K562 (cell line): ENCODE results near the gene ZG16B. TPM values are rescaled to one million over a fixed set of nuclear protein-coding genes. Genes with fewer than 3 reads are reported as not detected.

Experiments used
- BCLAF1 ChIP-seq, 2 experiments: fragments of 450-650 bp in 1 of 2; IDR thresholded peaks; 2 replicates each; pipeline ENCODE4 v1.6.1; 2011 to 2017; ENCODE audit warnings: low read depth in 2 of 2, antibody characterized with exemption in 1 of 2, borderline replicate concordance in 1 of 2, low read length in 1 of 2, mild to moderate bottlenecking in 1 of 2, mixed read lengths in 1 of 2; ENCODE audit not compliant: control insufficient read depth in 1 of 2
- CTCF ChIP-seq, 3 experiments: IDR thresholded peaks in 2 of 3; conservative IDR thresholded peaks in 1 of 3; 2 replicates each; pipeline ENCODE4 v1.5.1; 2011 to 2012; ENCODE audit warnings: low read length in 3 of 3, mild to moderate bottlenecking in 3 of 3, control low read depth in 2 of 3, improper control_type of control experiment in 1 of 3, inconsistent platforms in 1 of 3, low read depth in 1 of 3, mixed read lengths in 1 of 3, moderate library complexity in 1 of 3; ENCODE audit not compliant: insufficient read depth in 2 of 3
- DEAF1 ChIP-seq: fragments of 450-650 bp; formaldehyde crosslinking; IDR thresholded peaks from 2 replicates; pipeline ENCODE4 v1.4.0; 2020; ENCODE audit warnings: mild to moderate bottlenecking, moderate library complexity
- DPF2 ChIP-seq: fragments of 450-650 bp; IDR thresholded peaks from 2 replicates; pipeline ENCODE4 v1.6.1; 2016
- EGR1 ChIP-seq: fragments of 450-650 bp; conservative IDR thresholded peaks from 2 replicates; pipeline ENCODE4 v1.6.1; 2017; ENCODE audit warnings: mild to moderate bottlenecking
- FIP1L1 ChIP-seq: fragments of 200-400 bp; formaldehyde crosslinking; IDR thresholded peaks from 2 replicates; pipeline ENCODE4 v1.6.1; 2018; ENCODE audit warnings: mild to moderate bottlenecking, low read depth, low read length; ENCODE audit not compliant: poor library complexity, severe bottlenecking
- HES1 ChIP-seq: fragments of 450-650 bp; IDR thresholded peaks from 2 replicates; pipeline ENCODE4 v1.6.1; 2016; ENCODE audit warnings: low read depth, mild to moderate bottlenecking, moderate library complexity
- HNRNPH1 ChIP-seq: fragments of 200-400 bp; formaldehyde crosslinking; optimal IDR thresholded peaks from 2 replicates; pipeline ENCODE3; 2017; ENCODE audit warnings: low read depth, mild to moderate bottlenecking, low read length, moderate library complexity
- SIN3A ChIP-seq, 2 experiments: fragments of 150-350 bp in 1 of 2; IDR thresholded peaks; 2 replicates each; pipeline ENCODE4 v1.6.1; 2011 to 2016; ENCODE audit warnings: borderline replicate concordance in 2 of 2, low read depth in 2 of 2, low read length in 2 of 2, mild to moderate bottlenecking in 2 of 2, moderate library complexity in 2 of 2; ENCODE audit not compliant: control insufficient read depth in 1 of 2
- SREBF1 ChIP-seq: fragments of 150-350 bp; IDR thresholded peaks from 2 replicates; pipeline ENCODE4 v1.6.1; 2014; ENCODE audit warnings: antibody characterized with exemption, low read depth, low read length, borderline replicate concordance
- XRCC3 ChIP-seq: fragments of 450-650 bp; IDR thresholded peaks from 2 replicates; pipeline ENCODE4 v1.6.1; 2017; ENCODE audit warnings: mild to moderate bottlenecking, moderate library complexity
- ZC3H8 ChIP-seq: fragments of 450-650 bp; IDR thresholded peaks from 2 replicates; pipeline ENCODE4 v1.6.1; 2017
- ZNF197 ChIP-seq: fragments of 200-800 bp; sonication (Bioruptor generic); IDR thresholded peaks from 2 replicates; pipeline ENCODE4 v1.6.1; 2016; ENCODE audit warnings: low read depth, missing genetic modification characterization, missing compliant biosample characterization
- ZNF398 ChIP-seq: fragments of 250-450 bp; sonication (Bioruptor Pico); IDR thresholded peaks from 2 replicates; pipeline ENCODE4 v1.8.0; 2021; ENCODE audit warnings: moderate library complexity, mild to moderate bottlenecking, inconsistent platforms
- ZNF583 ChIP-seq: fragments of 250-450 bp; sonication (Bioruptor Pico); IDR thresholded peaks from 2 replicates; pipeline ENCODE4 v1.4.0; 2020
- ZNF778 ChIP-seq: fragments of 450-650 bp; formaldehyde crosslinking; IDR thresholded peaks from 2 replicates; pipeline ENCODE4 v1.4.0; 2020; ENCODE audit warnings: mild to moderate bottlenecking, moderate library complexity
- ZNF830 ChIP-seq: fragments of 250-450 bp; sonication (Bioruptor Pico); IDR thresholded peaks from 2 replicates; pipeline ENCODE4 v1.5.0; 2021; ENCODE audit warnings: mild to moderate bottlenecking
- polyA plus RNA-seq, 8 experiments: library from polyadenylated mRNA; depleted of rRNA in 4 of 8; stranded (reverse) in 5 of 8; unstranded in 3 of 8; fragments of >200 nt; fragmentation: Nextera tagmentation in 2 of 8; fragmentation: Illumina TruSeq in 1 of 8; extraction: Ambion mirVana in 2 of 8; extraction: Trizol in 1 of 8; gene quantifications; 2 replicates each; pipeline versions ENCODE4 v1.2.1 to v1.2.3, GENCODE V29; 2011 to 2014; ENCODE audit warnings: inconsistent platforms in 1 of 8, missing spikeins in 1 of 8
- total RNA-seq, 7 experiments: library from RNA; depleted of rRNA in 6 of 7; stranded (reverse); fragments of >200 nt in 6 of 7; fragmentation: Illumina TruSeq in 2 of 7; extraction: Trizol in 2 of 7; gene quantifications; 2 replicates each; pipeline versions ENCODE4 v1.2.1 to v1.2.3, GENCODE V29; 2011 to 2021; ENCODE audit warnings: low replicate concordance in 1 of 7

The ZG16B gene
- total and polyA plus RNA-seq, 9 of the 15 experiments (the other 6 are each of a cell fraction or from before 2014, with no cell fraction given), result 0.25 to 0.43 (median 0.34) TPM; not detected in 5

- TF ChIP-seq ZNF398 (no peak), ZNF583 (peak; percentile 93), SIN3A (IDR thresholded peaks at IDR 0.05; ENCODE audit: borderline replicate concordance in 2 of 2, control insufficient read depth in 1 of 2, low read depth in 2 of 2, low read length in 2 of 2) (peak; percentile 13 to 75; a peak in 1 of 4 replicates), DEAF1 (peak; percentile 97), CTCF (IDR thresholded peaks at IDR 0.05 in 2 of 3, conservative IDR thresholded peaks at IDR 0.05 in 1 of 3; ENCODE audit: insufficient read depth in 2 of 3, low read depth in 1 of 3, low read length in 3 of 3) (peak; percentile 96 to 98 (median 96)), HNRNPH1 (no peak), FIP1L1 (no peak), BCLAF1 (IDR thresholded peaks at IDR 0.05; ENCODE audit: borderline replicate concordance in 1 of 2, control insufficient read depth in 1 of 2, low read depth in 2 of 2, low read length in 1 of 2) (no peak), EGR1 (peak; percentile 71), ZNF778 (CRISPR knock-in tag) (no peak), ZC3H8 (no peak), ZNF197 (CRISPR knock-in tag) (peak; percentile 80), ZNF830 (CRISPR knock-in tag) (peak; percentile 83), DPF2 (no peak; the same call in 1 of the 2 replicates), HES1 (no peak), SREBF1 (no peak), XRCC3 (no peak)
Measured at GRCh38 chr16:2867987-2868789, 38.1 kb downstream of the ZG16B start (continued).
